ENCODE data around the gene RIBC1.

The RIBC1 gene

DNA sequence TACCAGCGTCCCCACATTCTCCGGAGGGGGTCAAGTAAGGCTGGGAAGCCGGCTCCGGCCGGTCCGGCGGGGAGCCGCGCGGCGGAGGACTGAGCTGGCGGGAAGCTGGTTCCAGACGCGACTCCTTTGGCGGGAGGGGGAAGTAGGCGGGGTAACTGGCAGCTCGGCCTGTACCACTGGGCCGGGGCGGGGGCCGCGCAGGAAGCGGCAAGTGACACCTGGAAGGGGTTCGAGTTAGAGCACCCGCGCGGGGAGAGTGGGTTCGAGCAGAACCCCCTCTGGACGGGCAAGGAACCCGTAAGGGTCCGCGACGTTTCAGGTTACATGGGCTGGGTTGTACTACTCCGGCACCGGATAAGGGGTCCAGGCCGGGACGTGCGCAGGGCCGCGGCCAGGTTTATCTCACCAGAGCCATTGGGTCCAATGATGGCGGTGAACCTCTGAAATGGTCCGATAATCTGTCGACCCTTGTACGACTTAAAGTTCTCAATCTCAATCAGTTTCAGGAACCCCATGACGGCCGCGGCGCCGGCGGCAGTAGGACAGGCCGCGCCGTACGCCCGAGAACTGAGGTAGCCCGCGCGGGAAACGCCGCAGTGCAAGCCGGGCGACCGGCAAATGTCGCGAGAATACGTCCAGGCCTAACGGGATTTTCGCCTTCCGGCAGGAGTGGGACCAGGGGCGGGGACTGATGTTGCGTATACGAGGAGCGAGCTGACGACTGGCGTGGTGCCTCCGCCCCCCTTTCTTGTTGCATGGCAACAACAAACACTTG lies 400 bp upstream of the RIBC1 start, which contains the start of gene SMC1A (continued):
- TF ChIP-seq, protein P1, sequence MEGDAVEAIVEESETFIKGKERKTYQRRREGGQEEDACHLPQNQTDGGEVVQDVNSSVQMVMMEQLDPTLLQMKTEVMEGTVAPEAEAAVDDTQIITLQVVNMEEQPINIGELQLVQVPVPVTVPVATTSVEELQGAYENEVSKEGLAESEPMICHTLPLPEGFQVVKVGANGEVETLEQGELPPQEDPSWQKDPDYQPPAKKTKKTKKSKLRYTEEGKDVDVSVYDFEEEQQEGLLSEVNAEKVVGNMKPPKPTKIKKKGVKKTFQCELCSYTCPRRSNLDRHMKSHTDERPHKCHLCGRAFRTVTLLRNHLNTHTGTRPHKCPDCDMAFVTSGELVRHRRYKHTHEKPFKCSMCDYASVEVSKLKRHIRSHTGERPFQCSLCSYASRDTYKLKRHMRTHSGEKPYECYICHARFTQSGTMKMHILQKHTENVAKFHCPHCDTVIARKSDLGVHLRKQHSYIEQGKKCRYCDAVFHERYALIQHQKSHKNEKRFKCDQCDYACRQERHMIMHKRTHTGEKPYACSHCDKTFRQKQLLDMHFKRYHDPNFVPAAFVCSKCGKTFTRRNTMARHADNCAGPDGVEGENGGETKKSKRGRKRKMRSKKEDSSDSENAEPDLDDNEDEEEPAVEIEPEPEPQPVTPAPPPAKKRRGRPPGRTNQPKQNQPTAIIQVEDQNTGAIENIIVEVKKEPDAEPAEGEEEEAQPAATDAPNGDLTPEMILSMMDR (tag by site-specific recombination; IDR thresholded peaks at IDR 0.05), result peak; percentile 30; the same call in 1 of the 2 replicates
- peak; percentile 80; the same call in 1 of the 2 replicates for TF ChIP-seq ZFP69B (tag by site-specific recombination; IDR thresholded peaks at IDR 0.05)
- no peak for TF ChIP-seq ZNF433 (tag by site-specific recombination; IDR thresholded peaks at IDR 0.05; ENCODE audit: low read depth)
- TF ChIP-seq ZNF223 (tag by site-specific recombination; IDR thresholded peaks at IDR 0.05), result peak; percentile 92; the same call in 1 of the 2 replicates
- TF ChIP-seq, protein P2, sequence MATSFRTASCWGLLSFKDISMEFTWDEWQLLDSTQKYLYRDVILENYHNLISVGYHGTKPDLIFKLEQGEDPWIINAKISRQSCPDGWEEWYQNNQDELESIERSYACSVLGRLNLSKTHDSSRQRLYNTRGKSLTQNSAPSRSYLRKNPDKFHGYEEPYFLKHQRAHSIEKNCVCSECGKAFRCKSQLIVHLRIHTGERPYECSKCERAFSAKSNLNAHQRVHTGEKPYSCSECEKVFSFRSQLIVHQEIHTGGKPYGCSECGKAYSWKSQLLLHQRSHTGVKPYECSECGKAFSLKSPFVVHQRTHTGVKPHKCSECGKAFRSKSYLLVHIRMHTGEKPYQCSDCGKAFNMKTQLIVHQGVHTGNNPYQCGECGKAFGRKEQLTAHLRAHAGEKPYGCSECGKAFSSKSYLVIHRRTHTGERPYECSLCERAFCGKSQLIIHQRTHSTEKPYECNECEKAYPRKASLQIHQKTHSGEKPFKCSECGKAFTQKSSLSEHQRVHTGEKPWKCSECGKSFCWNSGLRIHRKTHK (tag by site-specific recombination; IDR thresholded peaks at IDR 0.05), result no peak
- peak; percentile 67 for TF ChIP-seq IKZF3 (tag by site-specific recombination; IDR thresholded peaks at IDR 0.05)
- TF ChIP-seq ZNF202 (tag by site-specific recombination; IDR thresholded peaks at IDR 0.05; ENCODE audit: borderline replicate concordance), result no peak
- no peak for TF ChIP-seq ZNF837 (tag by site-specific recombination; IDR thresholded peaks at IDR 0.05)
- TF ChIP-seq, protein P3, sequence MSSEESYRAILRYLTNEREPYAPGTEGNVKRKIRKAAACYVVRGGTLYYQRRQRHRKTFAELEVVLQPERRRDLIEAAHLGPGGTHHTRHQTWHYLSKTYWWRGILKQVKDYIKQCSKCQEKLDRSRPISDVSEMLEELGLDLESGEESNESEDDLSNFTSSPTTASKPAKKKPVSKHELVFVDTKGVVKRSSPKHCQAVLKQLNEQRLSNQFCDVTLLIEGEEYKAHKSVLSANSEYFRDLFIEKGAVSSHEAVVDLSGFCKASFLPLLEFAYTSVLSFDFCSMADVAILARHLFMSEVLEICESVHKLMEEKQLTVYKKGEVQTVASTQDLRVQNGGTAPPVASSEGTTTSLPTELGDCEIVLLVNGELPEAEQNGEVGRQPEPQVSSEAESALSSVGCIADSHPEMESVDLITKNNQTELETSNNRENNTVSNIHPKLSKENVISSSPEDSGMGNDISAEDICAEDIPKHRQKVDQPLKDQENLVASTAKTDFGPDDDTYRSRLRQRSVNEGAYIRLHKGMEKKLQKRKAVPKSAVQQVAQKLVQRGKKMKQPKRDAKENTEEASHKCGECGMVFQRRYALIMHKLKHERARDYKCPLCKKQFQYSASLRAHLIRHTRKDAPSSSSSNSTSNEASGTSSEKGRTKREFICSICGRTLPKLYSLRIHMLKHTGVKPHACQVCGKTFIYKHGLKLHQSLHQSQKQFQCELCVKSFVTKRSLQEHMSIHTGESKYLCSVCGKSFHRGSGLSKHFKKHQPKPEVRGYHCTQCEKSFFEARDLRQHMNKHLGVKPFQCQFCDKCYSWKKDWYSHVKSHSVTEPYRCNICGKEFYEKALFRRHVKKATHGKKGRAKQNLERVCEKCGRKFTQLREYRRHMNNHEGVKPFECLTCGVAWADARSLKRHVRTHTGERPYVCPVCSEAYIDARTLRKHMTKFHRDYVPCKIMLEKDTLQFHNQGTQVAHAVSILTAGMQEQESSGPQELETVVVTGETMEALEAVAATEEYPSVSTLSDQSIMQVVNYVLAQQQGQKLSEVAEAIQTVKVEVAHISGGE (tag by site-specific recombination; conservative IDR thresholded peaks at IDR 0.05; ENCODE audit: low read depth), result peak; percentile 83
- TF ChIP-seq, protein P4, sequence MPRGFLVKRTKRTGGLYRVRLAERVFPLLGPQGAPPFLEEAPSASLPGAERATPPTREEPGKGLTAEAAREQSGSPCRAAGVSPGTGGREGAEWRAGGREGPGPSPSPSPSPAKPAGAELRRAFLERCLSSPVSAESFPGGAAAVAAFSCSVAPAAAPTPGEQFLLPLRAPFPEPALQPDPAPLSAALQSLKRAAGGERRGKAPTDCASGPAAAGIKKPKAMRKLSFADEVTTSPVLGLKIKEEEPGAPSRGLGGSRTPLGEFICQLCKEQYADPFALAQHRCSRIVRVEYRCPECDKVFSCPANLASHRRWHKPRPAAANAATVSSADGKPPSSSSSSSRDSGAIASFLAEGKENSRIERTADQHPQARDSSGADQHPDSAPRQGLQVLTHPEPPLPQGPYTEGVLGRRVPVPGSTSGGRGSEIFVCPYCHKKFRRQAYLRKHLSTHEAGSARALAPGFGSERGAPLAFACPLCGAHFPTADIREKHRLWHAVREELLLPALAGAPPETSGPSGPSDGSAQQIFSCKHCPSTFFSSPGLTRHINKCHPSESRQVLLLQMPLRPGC (tag by site-specific recombination; IDR thresholded peaks at IDR 0.05), result peak; percentile 73; the same call in 1 of the 2 replicates
- TF ChIP-seq ZNF48 (tag by site-specific recombination; IDR thresholded peaks at IDR 0.05), result no peak
- TF ChIP-seq SCRT2 (tag by site-specific recombination; IDR thresholded peaks at IDR 0.05), result no peak
- TF ChIP-seq, protein P5, sequence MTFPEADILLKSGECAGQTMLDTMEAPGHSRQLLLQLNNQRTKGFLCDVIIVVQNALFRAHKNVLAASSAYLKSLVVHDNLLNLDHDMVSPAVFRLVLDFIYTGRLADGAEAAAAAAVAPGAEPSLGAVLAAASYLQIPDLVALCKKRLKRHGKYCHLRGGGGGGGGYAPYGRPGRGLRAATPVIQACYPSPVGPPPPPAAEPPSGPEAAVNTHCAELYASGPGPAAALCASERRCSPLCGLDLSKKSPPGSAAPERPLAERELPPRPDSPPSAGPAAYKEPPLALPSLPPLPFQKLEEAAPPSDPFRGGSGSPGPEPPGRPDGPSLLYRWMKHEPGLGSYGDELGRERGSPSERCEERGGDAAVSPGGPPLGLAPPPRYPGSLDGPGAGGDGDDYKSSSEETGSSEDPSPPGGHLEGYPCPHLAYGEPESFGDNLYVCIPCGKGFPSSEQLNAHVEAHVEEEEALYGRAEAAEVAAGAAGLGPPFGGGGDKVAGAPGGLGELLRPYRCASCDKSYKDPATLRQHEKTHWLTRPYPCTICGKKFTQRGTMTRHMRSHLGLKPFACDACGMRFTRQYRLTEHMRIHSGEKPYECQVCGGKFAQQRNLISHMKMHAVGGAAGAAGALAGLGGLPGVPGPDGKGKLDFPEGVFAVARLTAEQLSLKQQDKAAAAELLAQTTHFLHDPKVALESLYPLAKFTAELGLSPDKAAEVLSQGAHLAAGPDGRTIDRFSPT (tag by site-specific recombination; IDR thresholded peaks at IDR 0.05), result no peak; the same call in 1 of the 2 replicates
- TF ChIP-seq ZNF324 (tag by site-specific recombination; IDR thresholded peaks at IDR 0.05), result peak; percentile 93
- TF ChIP-seq ZNF391 (tag by site-specific recombination; IDR thresholded peaks at IDR 0.05; ENCODE audit: borderline replicate concordance, low read depth), result peak; percentile 89; the same call in 1 of the 2 replicates
- no peak for TF ChIP-seq ZNF768 (tag by site-specific recombination; IDR thresholded peaks at IDR 0.05)
- TF ChIP-seq ZNF211 (tag by site-specific recombination; IDR thresholded peaks at IDR 0.05; ENCODE audit: low read depth), result no peak
- TF ChIP-seq ZXDB (tag by site-specific recombination; IDR thresholded peaks at IDR 0.05), result peak; percentile 97
- peak; percentile 90 for TF ChIP-seq ZIC2 (tag by site-specific recombination; IDR thresholded peaks at IDR 0.05)
- no peak for TF ChIP-seq TCF7L2 (IDR thresholded peaks at IDR 0.05; ENCODE audit: borderline replicate concordance, low read depth, low read length)
- TF ChIP-seq, protein P6, sequence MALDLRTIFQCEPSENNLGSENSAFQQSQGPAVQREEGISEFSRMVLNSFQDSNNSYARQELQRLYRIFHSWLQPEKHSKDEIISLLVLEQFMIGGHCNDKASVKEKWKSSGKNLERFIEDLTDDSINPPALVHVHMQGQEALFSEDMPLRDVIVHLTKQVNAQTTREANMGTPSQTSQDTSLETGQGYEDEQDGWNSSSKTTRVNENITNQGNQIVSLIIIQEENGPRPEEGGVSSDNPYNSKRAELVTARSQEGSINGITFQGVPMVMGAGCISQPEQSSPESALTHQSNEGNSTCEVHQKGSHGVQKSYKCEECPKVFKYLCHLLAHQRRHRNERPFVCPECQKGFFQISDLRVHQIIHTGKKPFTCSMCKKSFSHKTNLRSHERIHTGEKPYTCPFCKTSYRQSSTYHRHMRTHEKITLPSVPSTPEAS (tag by site-specific recombination; IDR thresholded peaks at IDR 0.05), result no peak
- peak; percentile 59; the same call in 1 of the 2 replicates for TF ChIP-seq GLI4 (tag by site-specific recombination; IDR thresholded peaks at IDR 0.05)
- TF ChIP-seq ZNF585B (tag by site-specific recombination; IDR thresholded peaks at IDR 0.05), result no peak
- no peak; the same call in 1 of the 2 replicates for TF ChIP-seq OVOL3 (tag by site-specific recombination; IDR thresholded peaks at IDR 0.05)
- TF ChIP-seq ZNF664 (tag by site-specific recombination; IDR thresholded peaks at IDR 0.05), result no peak
- no peak for TF ChIP-seq ZNF19 (tag by site-specific recombination; IDR thresholded peaks at IDR 0.05; ENCODE audit: low read depth)

All from HEK293 (cell line).